Stimulated activated CD4-positive, alpha-beta T cell treated with anti-CD3 and anti-CD28 coated beads, Interleukin-1b, Interleukin-23, amount 100 ng/mL, for 1 hour (primary cell): ENCODE measurements around the gene TRIML2.
"Not testable (repeated sequence)": the region's sequence is repeated elsewhere in the genome, so short reads cannot be mapped to it uniquely, and the experiment has no call there.

Source experiments
- DNase-seq, 2 donors: peaks; one replicate each; pipeline ENCODE4 v3.0.0-alpha.2; 2020; ENCODE audit warnings: low read depth in 2 of 2

Gene TRIML2

DNA sequence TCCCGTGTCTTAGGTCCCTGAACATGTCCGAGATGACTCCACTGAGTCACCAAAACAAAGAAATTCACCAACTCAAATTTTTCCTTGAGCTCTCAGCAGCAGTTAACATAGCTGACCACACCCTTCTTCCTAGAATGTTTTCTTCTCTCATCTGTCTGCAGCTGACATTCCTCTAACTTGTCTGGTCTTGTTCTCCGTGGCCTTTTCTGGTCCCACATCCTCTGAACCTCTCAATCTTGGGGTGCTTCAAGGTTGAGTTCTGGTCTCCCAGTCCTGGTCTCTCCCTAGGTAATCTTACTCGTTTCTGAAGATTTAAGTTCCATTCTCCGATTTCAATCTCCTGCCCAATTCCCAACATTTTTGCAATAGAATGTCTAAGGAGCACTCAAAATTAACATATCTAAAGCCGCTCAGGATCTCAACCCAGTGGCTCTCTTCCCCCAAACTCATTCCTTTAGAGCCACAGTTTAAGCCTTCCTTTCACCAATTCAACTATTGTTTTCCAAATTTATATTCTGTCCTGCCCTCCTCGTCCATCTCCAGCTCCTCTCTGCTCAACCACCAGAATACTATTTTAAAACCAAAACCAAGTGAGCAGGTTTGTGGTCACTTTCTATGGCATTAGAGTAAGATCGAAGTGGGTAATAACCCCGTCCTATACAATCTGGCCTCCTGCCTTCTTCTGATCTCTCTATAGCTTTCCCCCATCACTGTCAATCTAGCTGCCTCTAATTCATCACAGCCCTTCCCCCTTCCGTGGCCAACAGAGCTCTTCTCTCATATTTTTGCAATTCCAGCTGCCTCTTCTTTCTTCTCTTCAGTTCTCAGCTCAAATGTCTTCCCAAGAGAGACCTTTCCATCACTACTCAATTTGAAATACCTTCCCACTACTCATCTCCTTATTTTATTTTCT is 1.2 kb downstream of the TRIML2 start:
- no peak for DNase-seq

DNA sequence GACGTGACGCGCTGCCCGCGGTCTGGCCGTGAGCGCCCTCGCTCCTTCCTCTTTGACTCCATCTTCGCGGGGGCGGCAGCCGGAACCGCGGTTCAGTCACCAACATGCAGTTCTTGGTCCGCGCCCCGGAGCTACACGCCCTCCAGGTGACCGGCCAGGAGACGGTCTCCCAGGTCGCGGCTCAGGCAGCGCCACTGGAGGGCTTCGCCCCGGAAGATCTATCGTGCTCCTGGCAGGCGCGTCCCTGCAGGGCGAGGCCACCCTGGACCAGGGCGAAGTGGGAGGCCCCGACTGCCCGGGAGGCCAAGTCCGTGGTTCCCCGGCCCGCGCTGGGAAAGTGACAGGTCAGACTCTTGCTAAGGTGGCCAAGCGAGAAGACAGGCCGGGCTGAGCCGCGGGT is 2.9 kb downstream of the TRIML2 start:
- no peak for DNase-seq

DNA sequence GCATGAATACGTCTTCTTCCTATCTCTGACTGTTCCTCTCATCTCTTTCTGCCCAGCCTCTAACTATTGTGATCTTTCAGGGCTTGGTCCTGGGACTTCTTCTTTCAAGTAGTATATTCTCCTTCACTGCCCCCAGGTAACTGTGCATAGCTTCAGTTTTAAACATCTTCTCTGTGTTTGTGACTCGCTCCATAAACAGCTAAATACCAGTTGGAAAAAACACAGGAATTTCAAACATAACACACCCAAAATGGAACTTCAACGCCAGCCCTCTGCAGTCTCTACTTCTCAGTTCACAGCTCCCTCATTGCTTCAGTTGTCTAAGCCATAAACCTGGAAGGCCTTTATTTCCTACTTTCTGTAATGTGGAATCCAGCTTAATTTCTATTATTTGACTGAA is 16.6 kb downstream of the TRIML2 start:
- DNase-seq, result no peak

DNA sequence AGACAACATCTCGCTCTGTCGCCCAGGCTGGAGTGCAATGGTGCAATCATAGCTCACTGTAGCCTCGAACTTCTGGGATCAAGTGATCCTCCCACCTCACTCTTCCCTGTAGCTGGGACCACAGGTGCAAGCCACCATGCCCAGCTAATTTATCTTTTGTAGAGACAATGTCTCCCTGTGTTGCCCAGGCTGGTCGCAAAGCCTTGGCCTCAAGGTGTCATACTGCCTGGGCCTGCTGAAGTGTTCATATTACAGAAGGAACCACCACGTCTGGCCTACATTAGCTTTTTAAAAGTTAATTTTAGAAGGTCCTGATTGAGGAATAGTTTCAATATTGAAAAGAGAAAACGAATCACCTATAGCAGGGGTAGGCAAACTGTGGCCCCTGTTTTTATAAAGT is 22.5 kb downstream of the TRIML2 start:
- no peak for DNase-seq

DNA sequence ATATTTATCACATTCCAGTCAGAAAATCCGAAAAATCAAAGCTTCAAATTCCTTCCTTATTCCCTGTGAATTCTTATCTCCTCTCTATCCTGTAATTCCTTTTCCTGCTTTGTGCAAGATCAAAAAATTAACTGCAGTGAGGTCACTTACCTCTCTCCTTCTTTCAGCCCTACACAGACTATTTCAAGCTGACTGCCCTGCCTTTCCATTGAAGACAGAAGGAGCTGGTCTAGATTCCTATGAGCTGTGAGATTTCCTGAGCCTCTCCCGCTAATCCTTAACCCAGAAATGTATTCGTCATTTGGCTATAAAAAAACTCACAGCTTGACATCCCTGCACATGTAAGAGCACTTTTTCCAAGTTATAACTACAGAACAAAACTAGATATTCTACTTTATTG is 26.6 kb downstream of the TRIML2 start:
- no peak for DNase-seq

DNA sequence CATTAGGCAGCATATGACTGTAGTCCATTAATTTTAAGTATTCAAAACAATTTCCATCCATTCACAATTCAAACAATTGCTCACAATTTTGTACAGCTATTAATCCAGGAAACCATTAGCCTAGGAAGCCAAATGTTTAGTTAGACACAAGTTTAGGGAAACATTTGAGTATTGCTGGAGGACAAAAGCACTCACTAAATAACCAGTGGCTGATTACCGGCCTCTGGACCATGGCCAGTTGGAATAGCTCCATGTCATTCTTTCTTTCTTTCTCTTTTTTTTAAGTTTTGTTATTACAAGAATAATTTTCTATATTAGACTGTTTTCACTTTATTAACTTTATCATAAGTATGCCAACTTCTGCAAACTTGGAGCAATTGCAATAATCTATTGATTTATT is 31.3 kb downstream of the TRIML2 start:
- no peak for DNase-seq

DNA sequence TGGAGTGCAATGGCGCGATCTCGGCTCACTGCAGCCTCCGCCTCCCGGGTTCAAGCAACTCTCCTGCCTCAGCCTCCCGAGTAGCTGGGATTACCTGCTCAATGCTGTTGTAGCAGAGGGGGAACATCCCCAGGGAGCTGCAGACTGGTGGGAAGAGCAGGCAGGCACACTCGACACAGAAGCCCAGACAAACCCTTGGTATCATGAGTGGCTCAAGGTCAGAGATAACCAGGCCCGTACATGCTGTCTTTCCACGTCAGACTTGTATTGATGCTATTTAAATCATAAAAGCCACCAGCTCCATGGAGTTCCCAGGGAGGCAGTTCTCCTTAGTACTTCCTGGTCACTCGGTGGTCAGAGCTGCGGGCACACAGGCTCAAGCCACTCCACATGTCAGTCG is 33.2 kb downstream of the TRIML2 start:
- DNase-seq, result no peak

DNA sequence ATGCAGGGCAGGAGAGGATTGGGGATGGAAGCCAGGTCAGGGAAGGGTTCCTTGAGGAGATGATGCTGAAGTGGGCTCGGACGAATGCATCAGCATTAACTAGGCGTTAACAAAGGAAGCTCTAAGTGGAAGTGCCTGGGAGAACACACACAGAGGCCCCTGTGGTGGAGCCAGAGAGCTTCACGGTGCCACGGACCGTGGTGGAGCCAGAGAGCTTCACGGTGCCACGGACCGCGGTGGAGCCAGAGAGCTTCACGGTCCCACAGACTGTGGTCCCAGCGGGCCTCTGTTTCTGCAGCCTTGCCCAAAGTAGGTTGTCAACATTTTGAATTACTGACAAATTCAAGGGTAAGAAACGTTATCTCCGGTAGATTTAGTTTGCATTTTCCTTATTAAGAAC is 48.3 kb downstream of the TRIML2 start:
- DNase-seq, result no peak

DNA sequence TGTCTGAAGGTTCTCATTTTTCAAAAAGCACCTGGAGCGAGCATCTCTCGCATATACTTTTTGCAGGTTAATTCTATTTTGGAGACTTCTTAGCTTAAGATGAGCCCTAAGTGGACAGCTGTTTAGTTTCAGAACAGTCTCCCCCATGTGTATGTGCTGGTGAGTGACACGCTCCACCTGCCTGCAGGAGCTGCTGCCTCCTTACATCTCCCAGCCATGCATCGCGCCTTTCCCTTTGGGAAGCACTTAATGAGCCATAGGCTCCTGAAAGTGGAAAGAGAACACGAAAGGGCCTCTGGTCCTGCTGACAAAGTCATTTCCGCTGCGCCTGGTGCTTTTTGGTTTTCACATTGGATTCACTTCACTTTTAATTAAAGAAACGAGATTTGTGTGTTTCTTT is 56.1 kb downstream of the TRIML2 start:
- DNase-seq, result no peak

DNA sequence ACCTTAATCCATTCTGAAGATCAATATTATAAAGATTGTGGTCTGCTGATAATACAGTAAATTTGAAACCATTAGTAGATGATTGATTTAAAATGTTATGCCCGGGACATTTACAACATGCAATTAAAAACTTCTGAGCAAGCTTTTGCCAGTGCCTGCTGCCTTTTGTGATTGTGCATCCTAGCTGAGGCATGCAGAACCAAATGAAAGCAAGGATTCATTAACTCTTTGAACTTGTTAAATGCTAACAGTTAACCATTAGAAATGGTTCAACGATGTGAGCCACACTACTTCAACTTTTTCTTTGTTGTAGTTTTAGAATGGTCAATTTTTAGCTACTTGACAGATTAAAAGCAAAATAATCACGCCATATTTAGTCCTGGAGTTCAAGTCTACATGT is 62.7 kb downstream of the TRIML2 start:
- DNase-seq, result no peak

DNA sequence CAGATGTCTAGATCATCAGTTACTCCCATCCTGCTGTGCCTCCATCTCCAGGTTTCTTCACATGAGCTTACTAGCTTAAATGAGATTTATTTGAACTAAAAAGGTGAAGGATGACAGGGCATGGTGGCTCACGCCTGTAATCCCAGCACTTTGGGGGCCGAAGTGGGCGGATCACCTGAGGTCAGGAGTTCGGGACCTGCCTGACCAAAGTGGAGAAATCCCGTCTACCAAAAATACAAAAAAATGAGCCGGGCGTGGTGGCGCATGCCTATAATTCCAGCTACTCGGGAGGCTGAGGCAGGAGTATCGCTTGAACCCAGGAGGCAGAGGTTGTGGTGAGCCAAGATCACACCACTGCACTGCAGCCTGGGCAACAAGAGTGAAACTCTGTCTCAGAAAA is 63.9 kb downstream of the TRIML2 start:
- not testable (repeated sequence) for DNase-seq

DNA sequence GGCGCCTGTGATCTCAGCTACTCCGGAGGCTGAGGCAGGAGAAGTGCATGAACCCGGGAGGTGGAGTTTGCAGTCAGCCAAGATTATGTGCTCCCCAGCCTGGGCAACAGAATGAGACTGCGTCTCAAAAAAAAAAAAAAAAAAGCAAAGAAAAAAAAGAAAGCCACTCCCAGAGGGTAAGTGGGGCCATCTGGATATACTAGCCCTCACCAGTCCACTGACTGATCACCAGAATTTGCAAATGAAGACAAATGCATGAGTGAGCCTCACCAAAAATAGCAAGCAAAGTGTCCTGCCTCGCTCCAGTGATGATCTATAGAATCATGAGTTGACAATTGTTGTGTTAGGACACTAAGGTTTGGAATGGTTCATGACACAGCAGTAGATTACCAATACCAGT is 66.2 kb downstream of the TRIML2 start:
- DNase-seq, result no peak

DNA sequence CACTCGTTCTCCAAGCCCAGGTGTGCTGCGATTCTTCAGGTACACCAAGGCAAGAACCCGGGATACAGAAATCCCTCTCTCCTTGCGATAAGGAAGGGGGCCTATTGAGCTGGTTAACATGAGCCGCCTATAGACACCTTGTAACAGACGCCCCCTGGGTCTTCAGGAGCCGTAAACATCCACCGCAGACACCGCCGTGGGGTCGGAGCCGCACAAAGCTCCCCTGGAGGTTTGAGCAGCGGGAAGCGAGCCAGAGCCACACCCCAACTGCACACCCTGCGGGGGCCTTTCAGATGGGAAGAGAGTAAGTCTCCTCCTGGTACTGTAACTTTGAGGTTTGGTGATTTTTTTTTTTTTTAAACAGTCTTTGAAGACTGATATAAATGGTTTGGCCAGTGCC is 67.2 kb downstream of the TRIML2 start:
- no peak for DNase-seq

DNA sequence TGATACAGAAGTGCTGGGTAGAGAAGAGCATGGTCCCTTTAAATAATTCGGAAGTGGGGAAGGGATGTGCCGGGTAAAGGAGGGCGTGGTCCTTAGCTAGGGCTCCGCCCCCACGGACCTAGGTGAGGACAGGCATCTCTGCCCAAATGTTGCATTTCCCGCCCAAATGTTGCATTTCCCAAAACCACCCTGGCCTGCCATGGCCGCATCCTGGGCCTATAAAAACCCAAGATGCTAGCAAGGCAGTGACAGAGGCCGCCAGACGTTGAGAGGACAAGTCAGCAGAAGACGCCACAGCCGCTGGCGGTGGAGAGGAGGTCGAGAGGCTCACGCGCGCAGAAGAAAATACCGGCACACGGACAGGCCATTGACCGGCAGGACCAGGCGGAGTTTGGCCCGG is 67.7 kb downstream of the TRIML2 start:
- DNase-seq, result no peak
